GM08714 (cell line): Measurements from ENCODE around the gene RNF2.

Experiments
- H3K4me3 ChIP-seq: fragments of 200-500 bp; sonication (Bioruptor generic); 2 replicates; pipeline ENCODE4 v1.5.1; 2014; ENCODE audit warnings: mild to moderate bottlenecking, low read length, inconsistent platforms
- ZNF274 ChIP-seq: IDR thresholded peaks from 2 replicates; pipeline ENCODE4 v1.6.1; 2012; ENCODE audit warnings: mild to moderate bottlenecking, low read depth, low read length

Gene RNF2

DNA sequence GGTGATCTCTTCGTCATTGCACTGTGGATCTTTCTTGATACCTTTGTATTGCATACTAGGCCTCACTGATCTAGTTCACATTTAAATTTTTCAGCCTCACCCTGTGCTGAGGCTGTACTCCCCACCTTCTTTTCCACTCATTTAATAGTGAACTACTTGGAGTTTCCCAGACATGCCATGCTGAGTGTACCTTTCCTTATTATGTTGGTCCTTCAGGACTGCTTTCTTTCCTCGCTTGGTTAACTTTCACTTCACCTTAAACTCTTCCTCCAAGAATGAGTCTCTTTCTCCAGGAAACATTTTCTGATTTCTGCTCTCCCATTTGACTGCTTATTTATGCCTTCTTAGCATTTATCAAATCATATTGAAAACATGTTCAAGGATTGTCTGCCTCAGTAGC lies 20.8 kb downstream of the RNF2 start:
- no peak overlapping the region for H3K4me3 ChIP-seq
- TF ChIP-seq ZNF274, result no peak

DNA sequence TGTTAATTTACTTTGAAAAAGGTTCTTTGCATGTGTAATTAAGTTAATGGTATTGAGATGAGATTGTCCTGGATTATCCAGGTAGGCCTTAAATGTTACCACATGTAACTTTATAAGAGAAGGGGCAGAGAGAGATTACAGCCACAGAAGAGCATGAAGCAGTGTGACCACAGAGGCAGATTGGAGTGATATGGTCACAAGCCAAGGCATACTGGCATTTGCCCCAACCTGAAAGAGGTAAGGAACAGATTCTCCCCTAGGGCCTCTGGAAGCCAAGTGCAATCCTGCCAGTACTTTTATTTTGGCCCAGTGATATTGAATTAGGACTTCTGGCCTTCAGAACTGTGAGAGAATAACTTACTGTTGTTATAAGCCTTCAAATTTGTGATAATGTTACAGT lies 23.0 kb downstream of the RNF2 start:
- no peak overlapping the region for H3K4me3 ChIP-seq
- TF ChIP-seq ZNF274, result no peak

DNA sequence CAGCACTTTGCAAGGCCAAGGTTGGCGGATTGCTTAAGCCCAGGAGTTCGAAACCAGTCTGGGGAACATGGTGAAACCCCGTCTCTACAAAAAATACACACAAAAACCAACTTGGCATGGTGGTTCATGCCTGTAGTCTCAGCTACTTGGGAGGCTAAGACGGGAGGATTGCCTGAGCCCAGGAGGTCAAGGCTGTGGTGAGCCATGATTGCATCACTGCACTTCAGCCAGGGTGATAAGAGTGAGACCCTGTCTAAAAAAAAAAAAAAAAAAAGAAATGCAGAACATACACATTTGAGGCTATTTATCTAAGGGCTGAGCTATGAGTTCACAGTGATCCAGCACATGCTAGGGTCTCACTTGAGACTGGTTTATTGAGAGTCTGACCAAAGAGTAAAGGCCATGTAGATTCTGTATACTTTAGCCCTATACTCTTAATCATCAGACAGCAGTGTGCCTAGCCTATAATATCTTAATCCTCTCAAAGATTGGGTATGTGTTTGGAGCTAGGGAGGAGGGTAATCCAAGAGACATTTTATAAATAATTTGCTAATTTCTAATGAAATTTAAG lies 23.9 kb downstream of the RNF2 start:
- H3K4me3 ChIP-seq, result no peak overlapping the region
- TF ChIP-seq ZNF274, result no peak

DNA sequence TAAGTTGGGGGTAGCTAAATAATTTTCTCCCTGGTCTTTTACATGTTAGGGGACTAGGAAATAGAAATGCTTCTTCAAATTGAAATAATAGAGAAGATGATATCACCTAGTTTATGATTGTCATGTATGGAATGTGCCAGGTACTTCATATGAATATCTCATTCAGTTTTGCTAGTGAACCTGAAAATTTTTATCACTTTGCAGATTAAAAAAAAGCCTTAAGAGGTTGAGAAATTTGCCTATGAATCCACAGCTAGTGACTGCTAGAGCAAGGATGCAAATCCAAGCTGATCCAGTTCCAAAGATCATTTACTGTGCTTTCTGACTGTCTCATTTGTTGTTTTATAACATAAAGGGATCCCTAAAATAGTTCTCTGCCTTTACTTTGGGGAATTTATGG lies 24.7 kb downstream of the RNF2 start:
- TF ChIP-seq ZNF274, result no peak
- H3K4me3 ChIP-seq, result no peak overlapping the region

DNA sequence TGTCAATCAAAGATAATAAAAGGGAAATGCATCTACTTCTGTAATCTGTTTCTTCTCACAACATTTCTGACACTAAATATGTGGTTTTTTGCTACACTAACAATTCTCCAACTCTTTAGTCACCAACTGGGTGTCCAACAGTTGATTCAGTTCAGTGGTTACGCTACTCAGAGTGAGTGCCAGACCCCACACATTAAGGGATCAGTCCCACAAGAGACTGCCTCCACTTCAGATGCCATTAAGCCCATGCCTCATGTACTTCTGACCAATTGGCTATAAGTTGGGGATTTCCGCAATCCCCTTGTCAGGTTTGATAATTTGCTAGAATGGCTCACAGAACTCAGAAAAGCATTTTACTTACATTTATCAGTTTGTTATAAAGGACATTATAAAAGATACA lies 28.4 kb downstream of the RNF2 start:
- H3K4me3 ChIP-seq, result no peak overlapping the region
- no peak for TF ChIP-seq ZNF274

DNA sequence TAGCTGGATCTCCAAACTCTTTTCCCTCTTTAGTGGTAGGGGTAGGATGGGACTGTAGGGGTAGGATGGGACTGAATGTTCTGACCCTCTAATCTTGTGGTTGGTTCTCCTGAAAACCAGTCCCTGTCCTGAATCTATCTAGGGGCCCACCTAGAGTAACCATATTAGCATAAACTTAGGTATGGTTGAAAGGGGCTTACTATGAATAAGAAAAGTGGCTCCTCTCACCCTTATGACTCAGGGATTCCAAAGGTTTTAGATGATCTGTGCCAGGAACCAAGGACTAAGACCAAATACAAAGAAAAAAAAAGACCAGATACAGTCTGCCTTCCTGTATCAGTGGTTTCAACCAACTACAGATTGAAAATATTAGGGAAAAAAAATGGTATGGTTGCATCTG lies 28.9 kb downstream of the RNF2 start:
- no peak overlapping the region for H3K4me3 ChIP-seq
- TF ChIP-seq ZNF274, result no peak

DNA sequence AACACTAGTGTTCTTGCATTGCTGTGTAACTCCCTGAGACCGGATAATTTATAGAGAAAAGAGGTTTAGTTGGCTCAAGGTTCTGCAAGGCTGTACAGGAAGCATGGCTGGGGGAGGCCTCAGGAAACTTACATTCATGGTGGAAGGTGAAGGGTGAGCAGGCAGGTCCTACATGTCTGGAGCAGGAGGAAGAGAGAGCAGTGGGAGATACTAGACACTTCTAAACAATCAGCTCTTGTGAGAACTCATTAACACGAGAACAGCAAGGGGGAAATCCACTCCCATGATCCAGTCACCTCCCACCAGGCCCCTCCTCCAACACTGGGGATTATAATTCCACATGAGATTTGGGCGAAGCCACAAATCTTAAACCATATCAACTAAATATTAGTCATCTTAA lies 30.1 kb downstream of the RNF2 start:
- TF ChIP-seq ZNF274, result no peak
- H3K4me3 ChIP-seq, result no peak overlapping the region

DNA sequence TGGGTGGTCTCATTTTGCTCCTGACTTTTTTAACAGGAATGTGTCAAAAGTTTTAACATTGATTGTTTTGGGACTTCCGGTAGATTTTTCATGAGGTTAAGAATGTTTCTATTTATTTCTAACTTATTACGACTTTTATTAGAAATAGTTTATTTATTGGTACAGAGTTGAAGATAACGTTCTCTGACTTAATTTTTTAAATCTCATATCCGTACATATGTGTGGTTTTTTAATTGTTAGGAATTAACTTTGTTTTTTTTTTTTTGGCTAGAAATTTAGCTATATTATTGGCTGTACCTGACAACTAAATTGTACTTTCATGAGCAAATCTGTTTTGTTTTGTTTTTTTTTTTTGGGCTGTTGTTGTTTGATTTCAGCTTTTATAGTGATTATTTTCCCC lies 32.0 kb downstream of the RNF2 start:
- H3K4me3 ChIP-seq, result no peak overlapping the region
- TF ChIP-seq ZNF274, result no peak

DNA sequence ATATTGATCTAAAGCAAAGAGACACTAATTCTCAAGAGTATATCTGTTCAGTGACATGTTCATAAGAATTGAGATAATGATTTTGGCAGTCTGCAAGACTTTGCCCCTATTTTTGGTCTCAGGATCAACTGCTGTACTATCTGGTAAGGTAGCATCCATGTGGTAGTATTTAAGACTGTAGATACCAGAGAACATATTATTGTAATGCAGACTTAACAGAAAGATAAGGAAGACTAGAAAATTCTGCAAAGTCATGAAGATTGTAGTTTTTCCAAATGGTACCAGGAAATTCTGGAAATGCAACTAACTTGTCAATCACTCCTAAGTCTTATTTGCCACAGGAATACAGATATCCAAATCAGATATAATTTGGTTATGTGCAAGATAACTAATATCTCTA lies 35.1 kb downstream of the RNF2 start:
- H3K4me3 ChIP-seq, result no peak overlapping the region
- no peak for TF ChIP-seq ZNF274

DNA sequence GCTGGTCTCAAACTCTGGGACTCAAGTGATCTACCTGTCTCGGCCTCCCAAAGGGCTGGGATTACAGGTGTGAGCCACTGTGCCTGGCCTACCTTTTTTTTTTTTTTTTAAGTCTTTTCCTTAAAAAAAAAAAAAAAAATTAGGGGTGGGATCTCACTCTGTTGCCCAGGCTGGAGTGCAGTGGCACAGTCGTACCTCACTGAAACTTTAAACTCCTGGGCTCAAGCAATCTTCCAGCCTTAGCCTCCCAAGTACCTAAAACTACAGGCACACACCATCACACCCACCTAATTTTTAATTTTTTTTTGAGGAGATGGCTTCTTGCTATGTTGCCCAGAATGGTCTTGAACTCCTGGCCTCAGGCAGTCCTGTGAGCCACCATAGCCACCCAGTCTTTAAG lies 38.5 kb downstream of the RNF2 start:
- no peak for TF ChIP-seq ZNF274
- H3K4me3 ChIP-seq, result no peak overlapping the region

DNA sequence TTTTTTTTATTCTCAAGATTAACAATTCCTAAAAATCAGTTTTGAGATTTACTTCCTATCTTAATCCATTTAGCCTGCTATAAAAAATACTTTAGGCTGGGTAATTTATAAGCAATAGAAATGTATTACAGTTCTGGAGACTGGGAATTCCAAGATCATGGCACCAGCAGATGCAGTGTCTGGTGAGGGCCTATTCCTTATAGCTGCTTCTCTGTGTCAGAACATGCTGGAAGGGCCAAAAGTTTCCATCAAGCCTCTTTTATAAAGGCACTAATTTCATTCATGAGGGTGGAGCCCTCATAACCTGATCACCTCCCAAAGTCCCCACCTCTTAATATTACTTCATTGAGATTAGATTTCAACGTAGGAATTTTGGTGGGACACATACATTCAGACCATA lies 41.7 kb downstream of the RNF2 start:
- TF ChIP-seq ZNF274, result no peak
- H3K4me3 ChIP-seq, result no peak overlapping the region

DNA sequence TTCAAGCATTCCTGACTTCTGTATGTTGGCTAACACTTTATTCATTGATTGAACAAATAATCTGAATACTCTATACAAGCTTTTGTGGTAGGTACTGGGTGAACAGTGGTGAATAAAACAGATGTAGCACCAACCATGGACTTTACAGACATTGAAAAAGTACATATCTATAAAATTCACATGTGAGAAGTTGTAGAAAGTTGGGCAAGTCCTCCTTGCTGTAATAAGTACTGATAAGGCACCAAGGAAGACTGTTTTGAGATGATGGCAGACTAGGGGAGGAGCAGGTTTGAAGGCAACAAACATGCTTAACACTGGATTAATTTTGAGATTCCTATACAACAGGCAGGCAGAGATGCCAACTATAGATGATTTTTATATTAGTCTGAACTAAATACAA lies 42.4 kb downstream of the RNF2 start:
- no peak for TF ChIP-seq ZNF274
- H3K4me3 ChIP-seq, result no peak overlapping the region

DNA sequence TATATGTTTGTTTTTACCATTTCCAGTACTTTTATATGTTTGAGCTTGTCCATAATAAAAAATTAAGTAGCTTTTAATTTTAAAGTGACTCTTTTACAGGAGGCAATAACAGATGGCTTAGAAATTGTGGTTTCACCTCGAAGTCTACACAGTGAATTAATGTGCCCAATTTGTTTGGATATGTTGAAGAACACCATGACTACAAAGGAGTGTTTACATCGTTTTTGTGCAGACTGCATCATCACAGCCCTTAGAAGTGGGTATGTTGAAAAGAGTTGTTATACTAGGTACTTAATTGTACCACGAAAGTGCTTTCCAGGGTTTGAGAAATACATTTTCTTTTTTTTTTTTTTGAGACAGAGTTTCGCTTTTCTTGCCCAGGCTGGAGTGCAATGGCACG lies 46.1 kb downstream of the RNF2 start:
- TF ChIP-seq ZNF274, result no peak
- no peak overlapping the region for H3K4me3 ChIP-seq

DNA sequence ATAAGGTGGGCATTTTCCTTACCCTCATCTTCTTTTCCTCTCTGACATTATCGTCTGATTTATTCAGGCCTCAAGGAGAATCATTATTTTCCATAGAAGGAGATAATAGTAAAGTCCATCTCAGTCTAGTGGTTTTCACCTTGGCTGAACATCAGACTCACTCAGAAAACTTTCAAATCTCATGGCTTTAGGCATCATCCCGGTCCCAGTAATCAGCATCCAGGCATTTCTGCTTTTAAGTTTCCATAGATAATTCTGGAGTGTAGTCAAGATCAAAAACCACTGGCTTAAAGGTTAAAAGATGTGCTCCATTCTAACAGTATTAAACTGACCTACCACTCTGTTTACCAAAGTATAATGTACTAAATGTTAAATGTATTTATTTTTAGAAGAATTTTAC lies 49.4 kb downstream of the RNF2 start:
- no peak overlapping the region for H3K4me3 ChIP-seq
- TF ChIP-seq ZNF274, result no peak

DNA sequence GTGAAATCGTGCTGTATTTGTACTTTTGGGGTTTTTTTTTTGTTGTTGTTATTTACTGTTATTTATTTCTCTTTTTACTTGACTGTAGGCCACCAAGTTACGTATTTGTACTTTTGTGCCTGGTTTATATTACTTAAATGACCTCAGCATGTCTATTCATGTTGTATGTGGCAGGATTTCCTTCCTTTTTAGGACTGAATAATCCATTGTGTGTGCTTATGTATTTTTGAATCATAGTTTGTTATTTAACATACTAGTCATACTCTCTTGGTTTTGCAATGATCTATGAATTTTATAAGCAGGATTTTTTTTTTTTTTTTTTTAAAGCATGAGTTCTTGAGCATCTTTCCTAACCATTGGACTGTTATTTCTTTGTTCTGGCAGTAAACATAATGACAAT lies 51.2 kb downstream of the RNF2 start:
- H3K4me3 ChIP-seq, result no peak overlapping the region
- no peak for TF ChIP-seq ZNF274

DNA sequence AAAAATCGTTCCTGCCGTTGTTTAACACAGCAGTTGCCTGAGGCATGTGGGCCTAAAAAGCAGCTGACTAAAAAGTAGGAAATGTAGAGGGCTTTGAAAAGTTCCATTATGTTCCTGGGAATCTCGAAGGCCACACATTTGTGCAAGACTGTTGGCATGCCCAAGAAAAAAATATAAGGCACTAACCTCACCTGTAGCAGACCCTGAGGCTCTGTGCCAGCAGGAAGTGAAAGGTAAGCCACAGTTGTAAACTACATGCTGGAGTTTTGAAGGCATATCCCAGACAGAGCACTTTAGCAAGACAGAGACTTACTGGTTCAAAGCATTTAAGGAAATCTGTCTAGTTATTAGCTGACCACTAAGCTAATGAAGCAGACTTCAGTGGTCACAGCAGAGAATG lies 58.7 kb downstream of the RNF2 start:
- H3K4me3 ChIP-seq, result no peak overlapping the region
- no peak for TF ChIP-seq ZNF274
